Measurements from ENCODE around the gene GAB2.

- TF ChIP-seq CTCF (conservative IDR thresholded peaks at IDR 0.05; ENCODE audit: low read length) (no peak), EZH2phosphoT487 (IDR thresholded peaks at IDR 0.05; ENCODE audit: borderline replicate concordance, low read depth, low read length) (no peak)
Observed at GRCh38 chr11:78189851-78190250, 227.8 kb downstream of the GAB2 start.
